ENCODE results near the gene C3orf20. TPM values are rescaled to one million over a fixed set of nuclear protein-coding genes. Genes with fewer than 3 reads are reported as not detected.

Gene C3orf20
- total and polyA plus RNA-seq, 9 of the 15 experiments (the other 6 are each of a cell fraction or from before 2014, with no cell fraction given): 0.04 TPM; not detected in 8

- Histone ChIP-seq H3K9me1 (ENCODE audit: control insufficient read depth, insufficient read depth, low read length) (no peaks in the 10 kb centered on the region), H4K20me1 (replicated peaks; ENCODE audit: control insufficient read depth, insufficient read depth, low read length) (0 out of 2 replicates have a peak, but pooled peaks cover 2% of the 10 kb centered on the region), H3K4me2 (ENCODE audit: insufficient read depth, low read length) (no peak overlapping the region), H3K27me3 (ENCODE audit: control insufficient read depth in 2 of 2, insufficient read depth in 2 of 2, low read length in 2 of 2) (peaks cover 15 to 54% of the 10 kb centered on the region in 2 experiments), H3K36me3 (ENCODE audit: control insufficient read depth, insufficient read depth, low read length) (no peaks in the 10 kb centered on the region), H3K9me3 (replicated peaks; ENCODE audit: control insufficient read depth, insufficient read depth, low read depth, low read length) (no peaks in the 10 kb centered on the region), H2AFZ (ENCODE audit: low read depth, low read length) (no peak overlapping the region), H3K4me1 (replicated peaks in 1 of 2; ENCODE audit: control insufficient read depth in 2 of 2, insufficient read depth in 2 of 2, low read length in 2 of 2) (no peaks in the 10 kb centered on the region; a peak in 1 of 5 replicates), H3K9ac (ENCODE audit: insufficient read depth in 1 of 2, low read depth in 2 of 2, low read length in 2 of 2) (no peak overlapping the region; a peak in 1 of 4 replicates), H3K79me2 (ENCODE audit: control insufficient read depth, insufficient read depth, low read length) (no peaks in the 10 kb centered on the region), H3K27ac (ENCODE audit: extremely low read depth, low read depth, low read length) (no peak overlapping the region), H3K4me3 (no peak overlapping the region)
- ChIA-PET CTCF (ENCODE audit: low intra/inter-chr PET ratio) (no interaction called here), POLR2A (no interaction called here)
- in situ Hi-C loops (cut with MboI) (no loop called here), intact Hi-C loops (cut with micrococcal nuclease) (no loop called here)
- DNase-seq (ENCODE audit: extremely low read depth in 1 of 4, low spot score in 3 of 4) (no peak), ATAC-seq (no peak), FAIRE-seq (no peak)
- WGBS (ENCODE audit: insufficient coverage, low coverage, missing lambda C conversion rate): 1% methylated on average over 20 of the region's 20 CpGs
- BruUV-seq (replicated peaks): no TSS peak
- TF ChIP-seq ATF4 (CRISPR knock-in tag; IDR thresholded peaks at IDR 0.05) (no peak), ZNF518B (CRISPR knock-in tag; IDR thresholded peaks at IDR 0.05) (no peak), ZNF436 (CRISPR knock-in tag; IDR thresholded peaks at IDR 0.05) (no peak), PML (IDR thresholded peaks at IDR 0.05; ENCODE audit: low read length) (no peak), ZNF766 (CRISPR knock-in tag; conservative IDR thresholded peaks at IDR 0.05) (no peak), EZH2 (IDR thresholded peaks at IDR 0.05; ENCODE audit: borderline replicate concordance, low read depth, low read length) (no peak), ZBTB34 (CRISPR knock-in tag; IDR thresholded peaks at IDR 0.05) (no peak), NR2C2 (CRISPR knock-in tag; IDR thresholded peaks at IDR 0.05) (no peak), NR2C2 (tag; IDR thresholded peaks at IDR 0.05) (no peak), FOXK2 (conservative IDR thresholded peaks at IDR 0.05 in 1 of 2, IDR thresholded peaks at IDR 0.05 in 1 of 2; ENCODE audit: low read depth in 2 of 2) (no peak), ZNF780A (CRISPR knock-in tag; IDR thresholded peaks at IDR 0.05) (no peak)
Measured at GRCh38 chr3:14785207-14786155, 110.5 kb downstream of the C3orf20 start.
